ENCODE results near the gene ZNF516. TPM values are rescaled to one million over a fixed set of nuclear protein-coding genes. Genes with fewer than 3 reads are reported as not detected.

ZNF516 gene
- total and polyA plus RNA-seq, 2 of the 13 experiments (the other 11 are each of a cell fraction or from before 2014, with no cell fraction given): 16.6 to 18.7 TPM

DNA sequence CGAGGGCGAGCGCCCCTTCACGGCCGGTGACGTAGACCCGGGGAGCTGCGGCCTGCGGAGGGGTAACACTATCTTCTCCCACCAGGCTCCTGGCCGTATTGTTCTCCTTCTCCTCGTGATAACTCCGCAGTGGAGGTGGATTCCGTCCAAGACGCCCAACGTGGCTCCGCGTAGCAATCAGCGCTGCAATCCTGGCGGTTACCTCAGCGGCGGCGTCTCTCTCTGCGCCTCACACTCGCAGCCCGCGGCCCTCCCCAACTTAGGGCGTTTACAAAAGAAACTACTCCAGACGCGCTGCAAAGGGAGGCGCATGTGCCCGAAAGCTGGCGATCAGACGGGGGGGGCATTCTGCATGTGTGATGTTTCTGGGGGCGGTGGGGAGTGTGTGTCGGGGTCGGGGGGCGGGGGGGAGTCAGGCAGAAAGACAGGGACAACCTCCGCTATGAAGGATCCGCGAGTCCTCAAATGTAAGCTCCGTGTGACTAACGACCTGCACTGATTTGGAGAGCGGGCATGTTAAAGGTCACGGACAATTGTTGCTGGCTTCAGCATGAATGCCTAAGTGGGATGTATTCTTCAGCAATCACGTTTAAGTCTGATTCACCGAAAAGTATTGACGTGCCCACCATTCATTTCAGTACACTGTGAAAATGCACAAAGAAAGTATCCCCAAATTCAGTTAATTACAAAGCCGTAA is 1.3 kb upstream of the ZNF516 start (continued):
- TF ChIP-seq, protein P1, sequence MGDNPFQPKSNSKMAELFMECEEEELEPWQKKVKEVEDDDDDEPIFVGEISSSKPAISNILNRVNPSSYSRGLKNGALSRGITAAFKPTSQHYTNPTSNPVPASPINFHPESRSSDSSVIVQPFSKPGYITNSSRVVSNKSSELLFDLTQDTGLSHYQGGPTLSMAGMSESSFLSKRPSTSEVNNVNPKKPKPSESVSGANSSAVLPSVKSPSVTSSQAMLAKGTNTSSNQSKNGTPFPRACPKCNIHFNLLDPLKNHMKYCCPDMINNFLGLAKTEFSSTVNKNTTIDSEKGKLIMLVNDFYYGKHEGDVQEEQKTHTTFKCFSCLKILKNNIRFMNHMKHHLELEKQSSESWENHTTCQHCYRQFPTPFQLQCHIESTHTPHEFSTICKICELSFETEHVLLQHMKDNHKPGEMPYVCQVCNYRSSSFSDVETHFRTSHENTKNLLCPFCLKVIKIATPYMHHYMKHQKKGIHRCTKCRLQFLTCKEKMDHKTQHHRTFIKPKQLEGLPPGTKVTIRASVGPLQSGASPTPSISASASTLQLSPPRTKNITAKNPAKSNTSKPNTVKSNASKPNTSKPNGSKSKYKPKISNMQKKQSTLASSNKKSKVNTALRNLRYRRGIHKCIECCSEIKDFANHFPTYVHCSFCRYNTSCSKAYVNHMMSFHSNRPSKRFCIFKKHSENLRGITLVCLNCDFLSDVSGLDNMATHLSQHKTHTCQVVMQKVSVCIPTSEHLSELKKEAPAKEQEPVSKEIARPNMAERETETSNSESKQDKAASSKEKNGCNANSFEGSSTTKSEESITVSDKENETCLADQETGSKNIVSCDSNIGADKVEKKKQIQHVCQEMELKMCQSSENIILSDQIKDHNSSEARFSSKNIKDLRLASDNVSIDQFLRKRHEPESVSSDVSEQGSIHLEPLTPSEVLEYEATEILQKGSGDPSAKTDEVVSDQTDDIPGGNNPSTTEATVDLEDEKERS (CRISPR knock-in tag; IDR thresholded peaks at IDR 0.05): no peak
- TF ChIP-seq ZNF589 (CRISPR knock-in tag; conservative IDR thresholded peaks at IDR 0.05) (no peak), ZFX (CRISPR knock-in tag; IDR thresholded peaks at IDR 0.05; ENCODE audit: low read depth) (peak; percentile 66; the same call in 1 of the 2 replicates), ZNF230 (CRISPR knock-in tag; IDR thresholded peaks at IDR 0.05) (no peak), PRMT3 (CRISPR knock-in tag; IDR thresholded peaks at IDR 0.05; ENCODE audit: borderline replicate concordance, low read depth) (no peak), ZC3H4 (CRISPR knock-in tag; IDR thresholded peaks at IDR 0.05; ENCODE audit: borderline replicate concordance) (no peak), ZNF160 (CRISPR knock-in tag; IDR thresholded peaks at IDR 0.05) (no peak), GFI1 (CRISPR knock-in tag; IDR thresholded peaks at IDR 0.05; ENCODE audit: borderline replicate concordance) (peak; percentile 69; the same call in 1 of the 2 replicates), KDM1A (CRISPR knock-in tag; IDR thresholded peaks at IDR 0.05) (no peak), XRCC5 (optimal IDR thresholded peaks at IDR 0.05; ENCODE audit: low read length) (no peak), RCOR2 (CRISPR knock-in tag; IDR thresholded peaks at IDR 0.05) (no peak), ZNF619 (CRISPR knock-in tag; IDR thresholded peaks at IDR 0.05) (no peak), YEATS4 (CRISPR knock-in tag; IDR thresholded peaks at IDR 0.05; ENCODE audit: borderline replicate concordance) (no peak), NFE2L1 (CRISPR knock-in tag; IDR thresholded peaks at IDR 0.05; ENCODE audit: borderline replicate concordance) (no peak), YEATS2 (CRISPR knock-in tag; IDR thresholded peaks at IDR 0.05; ENCODE audit: borderline replicate concordance) (no peak), ZNF83 (CRISPR knock-in tag; IDR thresholded peaks at IDR 0.05; ENCODE audit: borderline replicate concordance) (no peak), RAD21 (CRISPR knock-in tag; IDR thresholded peaks at IDR 0.05) (no peak), ZNF124 (CRISPR knock-in tag; IDR thresholded peaks at IDR 0.05) (no peak), ZNF709 (CRISPR knock-in tag; IDR thresholded peaks at IDR 0.05) (no peak)
- TF ChIP-seq, protein P2, sequence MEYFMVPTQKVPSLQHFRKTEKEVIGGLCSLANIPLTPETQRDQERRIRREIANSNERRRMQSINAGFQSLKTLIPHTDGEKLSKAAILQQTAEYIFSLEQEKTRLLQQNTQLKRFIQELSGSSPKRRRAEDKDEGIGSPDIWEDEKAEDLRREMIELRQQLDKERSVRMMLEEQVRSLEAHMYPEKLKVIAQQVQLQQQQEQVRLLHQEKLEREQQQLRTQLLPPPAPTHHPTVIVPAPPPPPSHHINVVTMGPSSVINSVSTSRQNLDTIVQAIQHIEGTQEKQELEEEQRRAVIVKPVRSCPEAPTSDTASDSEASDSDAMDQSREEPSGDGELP (IDR thresholded peaks at IDR 0.05; ENCODE audit: borderline replicate concordance, low read depth): no peak
- TF ChIP-seq, protein P3, sequence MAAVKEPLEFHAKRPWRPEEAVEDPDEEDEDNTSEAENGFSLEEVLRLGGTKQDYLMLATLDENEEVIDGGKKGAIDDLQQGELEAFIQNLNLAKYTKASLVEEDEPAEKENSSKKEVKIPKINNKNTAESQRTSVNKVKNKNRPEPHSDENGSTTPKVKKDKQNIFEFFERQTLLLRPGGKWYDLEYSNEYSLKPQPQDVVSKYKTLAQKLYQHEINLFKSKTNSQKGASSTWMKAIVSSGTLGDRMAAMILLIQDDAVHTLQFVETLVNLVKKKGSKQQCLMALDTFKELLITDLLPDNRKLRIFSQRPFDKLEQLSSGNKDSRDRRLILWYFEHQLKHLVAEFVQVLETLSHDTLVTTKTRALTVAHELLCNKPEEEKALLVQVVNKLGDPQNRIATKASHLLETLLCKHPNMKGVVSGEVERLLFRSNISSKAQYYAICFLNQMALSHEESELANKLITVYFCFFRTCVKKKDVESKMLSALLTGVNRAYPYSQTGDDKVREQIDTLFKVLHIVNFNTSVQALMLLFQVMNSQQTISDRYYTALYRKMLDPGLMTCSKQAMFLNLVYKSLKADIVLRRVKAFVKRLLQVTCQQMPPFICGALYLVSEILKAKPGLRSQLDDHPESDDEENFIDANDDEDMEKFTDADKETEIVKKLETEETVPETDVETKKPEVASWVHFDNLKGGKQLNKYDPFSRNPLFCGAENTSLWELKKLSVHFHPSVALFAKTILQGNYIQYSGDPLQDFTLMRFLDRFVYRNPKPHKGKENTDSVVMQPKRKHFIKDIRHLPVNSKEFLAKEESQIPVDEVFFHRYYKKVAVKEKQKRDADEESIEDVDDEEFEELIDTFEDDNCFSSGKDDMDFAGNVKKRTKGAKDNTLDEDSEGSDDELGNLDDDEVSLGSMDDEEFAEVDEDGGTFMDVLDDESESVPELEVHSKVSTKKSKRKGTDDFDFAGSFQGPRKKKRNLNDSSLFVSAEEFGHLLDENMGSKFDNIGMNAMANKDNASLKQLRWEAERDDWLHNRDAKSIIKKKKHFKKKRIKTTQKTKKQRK (IDR thresholded peaks at IDR 0.05; ENCODE audit: low read length): no peak
- TF ChIP-seq, protein P4, sequence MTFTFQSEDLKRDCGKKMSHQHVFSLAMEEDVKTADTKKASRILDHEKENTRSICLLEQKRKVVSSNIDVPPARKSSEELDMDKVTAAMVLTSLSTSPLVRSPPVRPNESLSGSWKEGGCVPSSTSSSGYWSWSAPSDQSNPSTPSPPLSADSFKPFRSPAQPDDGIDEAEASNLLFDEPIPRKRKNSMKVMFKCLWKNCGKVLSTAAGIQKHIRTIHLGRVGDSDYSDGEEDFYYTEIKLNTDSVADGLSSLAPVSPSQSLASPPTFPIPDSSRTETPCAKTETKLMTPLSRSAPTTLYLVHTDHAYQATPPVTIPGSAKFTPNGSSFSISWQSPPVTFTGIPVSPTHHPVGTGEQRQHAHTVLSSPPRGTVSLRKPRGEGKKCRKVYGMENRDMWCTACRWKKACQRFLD (CRISPR knock-in tag; IDR thresholded peaks at IDR 0.05; ENCODE audit: borderline replicate concordance): no peak
